GM10248 (cell line): Measurements from ENCODE around the gene TP53I13.

Source experiments
- CTCF ChIA-PET: fragments of 300-600 bp; sonication (Branson Sonifier 250); formaldehyde crosslinking; extraction: SDS; loops from one replicate; lab custom pipeline; 2021; ENCODE audit warnings: antibody characterized with exemption; lab: Yijun Ruan, JAX
- POLR2A ChIA-PET: fragments of 350-650 bp; sonication (Branson Sonifier 250); formaldehyde crosslinking; extraction: SDS; loops from one replicate; lab custom pipeline; 2020; ENCODE audit warnings: antibody characterized with exemption; lab: Yijun Ruan, JAX
- DNase-seq: peaks from one replicate; pipeline ENCODE4 v3.0.0; 2012; ENCODE audit errors: extremely low spot score
- CTCF ChIP-seq: IDR thresholded peaks from 2 replicates; pipeline ENCODE4 v1.5.1; 2012; ENCODE audit warnings: mild to moderate bottlenecking, low read depth; ENCODE audit errors: extremely low read depth, missing control alignments, control extremely low read depth

Gene TP53I13

DNA sequence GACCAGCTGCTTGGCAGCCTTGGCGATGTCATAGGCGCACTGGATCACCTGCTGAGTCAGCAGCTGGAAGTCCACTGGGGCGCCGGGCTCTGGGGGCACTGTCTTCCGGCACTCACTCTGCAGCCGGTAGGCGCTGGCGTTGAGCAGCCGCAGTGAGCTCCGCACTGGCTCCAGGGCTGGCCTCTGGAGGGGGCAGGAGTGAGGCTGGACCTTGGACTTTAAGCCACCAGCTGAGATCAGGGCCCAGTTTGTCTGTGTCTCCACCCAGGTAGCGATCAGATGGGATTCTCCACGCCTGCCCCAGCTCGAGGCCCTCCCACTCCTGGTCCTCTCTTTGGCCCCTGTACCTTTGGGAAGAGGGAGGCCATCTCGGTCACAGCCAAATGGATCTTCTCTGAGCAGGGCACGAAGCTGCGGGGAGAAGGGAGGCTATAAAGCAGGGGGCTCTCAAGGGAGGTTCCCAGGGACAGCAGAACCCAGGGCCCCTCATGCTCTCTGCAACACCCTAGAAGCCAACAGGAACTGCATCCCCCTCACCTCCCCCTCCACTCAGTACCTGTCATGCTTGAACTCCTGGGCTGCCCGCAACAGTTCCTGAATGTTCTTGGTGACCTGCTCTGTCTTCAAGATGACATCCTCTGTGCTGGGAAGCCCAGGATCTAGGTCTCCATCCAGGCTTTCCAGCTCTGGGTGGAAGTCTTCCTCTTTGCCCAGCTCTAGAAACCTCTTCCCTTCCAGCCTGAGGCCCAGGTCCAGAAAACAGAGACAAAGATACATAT lies 6.4 kb downstream of the TP53I13 start:
- POLR2A ChIA-PET = interaction anchor here (1.0 kb wide), 1 partner anchor 8 kb away, joined by 3 read pairs; the partner anchor contains the start of gene ABHD15
- CTCF ChIA-PET = interaction anchor here (0.7 to 14.3 kb wide), 9 partner anchors 9 to 444 kb away, joined by 3 to 172 read pairs (median 5); partner anchors contain the start of genes ANKRD13B and GIT1
- TF ChIP-seq CTCF = no peak
- no peak for DNase-seq

GRCh38 chr17:29575511-29576213 lies 7.2 kb downstream of the TP53I13 start:
- no peak for DNase-seq
- ChIA-PET CTCF (interaction anchor here (0.7 to 14.3 kb wide), 10 partner anchors 8 to 444 kb away, joined by 3 to 172 read pairs (median 5); partner anchors contain the start of genes ANKRD13B and GIT1), POLR2A (interaction anchor here (1.0 kb wide), 1 partner anchor 9 kb away, joined by 3 read pairs; the partner anchor contains the start of gene ABHD15)
- no peak for TF ChIP-seq CTCF

DNA sequence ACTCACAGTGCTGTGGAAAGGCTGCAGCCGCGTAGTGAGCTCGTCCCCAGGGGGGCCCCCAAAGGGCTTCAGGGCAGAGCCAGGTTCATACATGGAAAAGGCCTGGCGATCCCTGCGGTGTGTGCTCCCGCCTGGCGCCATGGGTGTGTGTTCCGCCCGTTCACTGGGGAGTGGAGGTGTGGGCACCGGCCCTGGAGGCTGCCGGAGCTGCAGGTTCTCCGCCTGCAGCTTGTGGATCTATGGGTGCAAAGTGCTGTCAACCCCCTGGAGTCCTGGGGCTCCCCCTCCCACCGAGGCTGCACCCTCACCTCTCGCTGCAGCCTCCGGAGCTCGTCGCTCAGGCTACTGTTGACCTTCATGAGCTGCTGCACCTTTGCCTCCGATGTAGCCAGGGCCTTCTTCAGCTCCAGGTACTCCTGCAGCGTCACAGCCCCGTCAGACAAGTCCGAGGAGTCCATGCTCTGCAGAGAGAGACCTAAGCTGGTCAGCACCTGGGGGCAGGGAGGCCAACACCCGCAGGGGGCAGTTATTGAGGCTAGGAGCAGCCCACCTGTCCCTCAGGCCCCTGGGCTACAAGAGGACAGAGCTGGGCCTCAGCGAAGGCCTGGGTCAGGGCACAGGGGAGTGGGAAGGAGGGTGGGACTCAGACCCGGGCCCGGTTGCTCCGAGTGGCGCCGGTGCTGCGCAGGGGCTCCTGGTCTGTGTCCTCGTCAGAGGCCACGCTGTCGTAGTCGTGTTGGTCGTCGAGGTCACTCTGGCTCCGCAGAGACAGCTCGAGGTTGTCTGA lies 7.9 kb downstream of the TP53I13 start:
- no peak for TF ChIP-seq CTCF
- DNase-seq = no peak
- POLR2A ChIA-PET = no interaction called here
- CTCF ChIA-PET = interaction anchor here (1.1 to 14.3 kb wide), 6 partner anchors 10 to 431 kb away, joined by 3 to 172 read pairs (median 33); partner anchors contain the start of genes ANKRD13B and GIT1

GRCh38 chr17:29577001-29577370 lies 8.5 kb downstream of the TP53I13 start:
- POLR2A ChIA-PET = no interaction called here
- CTCF ChIA-PET = interaction anchor here (1.1 to 14.3 kb wide), 4 partner anchors 10 to 207 kb away, joined by 5 to 172 read pairs (median 102); partner anchors contain the start of genes ANKRD13B and GIT1
- no peak for TF ChIP-seq CTCF
- no peak for DNase-seq

DNA sequence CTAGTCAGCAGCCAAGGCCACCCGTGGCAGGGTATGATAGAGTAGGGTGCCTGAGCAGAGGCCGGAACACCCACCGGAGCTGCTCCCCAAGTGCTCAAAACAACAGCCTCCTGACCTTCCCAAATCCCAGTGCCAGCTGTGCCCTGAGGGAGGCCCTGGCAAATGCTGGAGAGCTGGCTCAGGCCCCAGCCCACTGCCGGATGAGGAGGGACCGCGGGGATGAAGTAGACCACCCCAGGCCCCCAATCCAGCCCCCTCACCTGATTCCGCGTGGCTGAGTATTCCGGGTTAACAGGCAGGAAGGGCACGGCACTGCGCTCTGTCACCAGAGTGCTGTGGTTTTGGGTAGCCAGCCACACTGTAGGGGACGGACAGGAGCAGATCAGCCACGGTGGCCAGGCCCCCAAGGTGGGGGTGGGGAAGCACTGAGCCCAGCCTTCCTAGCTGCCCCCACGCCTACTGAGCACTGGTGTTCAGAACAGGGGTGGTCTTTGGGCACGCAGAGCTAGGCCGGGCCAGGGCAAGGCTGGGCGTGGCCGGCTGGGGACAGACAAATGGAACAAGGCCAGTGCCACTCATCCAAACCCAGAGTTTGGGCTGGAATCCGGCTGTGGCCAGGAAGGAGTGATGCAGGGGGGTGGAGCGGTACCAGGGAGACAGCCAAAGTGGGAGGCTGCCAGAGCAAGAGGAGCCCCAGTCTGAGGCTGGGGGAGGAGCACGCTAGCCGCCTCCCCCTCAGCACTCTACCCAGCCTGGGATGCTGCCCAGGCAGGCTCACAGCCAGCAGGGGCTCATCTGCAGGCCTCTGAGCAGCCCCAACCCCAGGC lies 9.1 kb downstream of the TP53I13 start:
- DNase-seq = no peak
- no peak for TF ChIP-seq CTCF
- ChIA-PET CTCF (interaction anchor here (0.9 to 14.3 kb wide), 5 partner anchors 9 to 208 kb away, joined by 3 to 172 read pairs (median 61); partner anchors contain the start of genes ANKRD13B and GIT1), POLR2A (interaction anchor here (0.6 kb wide), 1 partner anchor 1024 kb away, joined by 3 read pairs; no protein-coding TSS in a partner anchor)
